ENCODE results near the gene TTC39C.

The TTC39C gene

DNA sequence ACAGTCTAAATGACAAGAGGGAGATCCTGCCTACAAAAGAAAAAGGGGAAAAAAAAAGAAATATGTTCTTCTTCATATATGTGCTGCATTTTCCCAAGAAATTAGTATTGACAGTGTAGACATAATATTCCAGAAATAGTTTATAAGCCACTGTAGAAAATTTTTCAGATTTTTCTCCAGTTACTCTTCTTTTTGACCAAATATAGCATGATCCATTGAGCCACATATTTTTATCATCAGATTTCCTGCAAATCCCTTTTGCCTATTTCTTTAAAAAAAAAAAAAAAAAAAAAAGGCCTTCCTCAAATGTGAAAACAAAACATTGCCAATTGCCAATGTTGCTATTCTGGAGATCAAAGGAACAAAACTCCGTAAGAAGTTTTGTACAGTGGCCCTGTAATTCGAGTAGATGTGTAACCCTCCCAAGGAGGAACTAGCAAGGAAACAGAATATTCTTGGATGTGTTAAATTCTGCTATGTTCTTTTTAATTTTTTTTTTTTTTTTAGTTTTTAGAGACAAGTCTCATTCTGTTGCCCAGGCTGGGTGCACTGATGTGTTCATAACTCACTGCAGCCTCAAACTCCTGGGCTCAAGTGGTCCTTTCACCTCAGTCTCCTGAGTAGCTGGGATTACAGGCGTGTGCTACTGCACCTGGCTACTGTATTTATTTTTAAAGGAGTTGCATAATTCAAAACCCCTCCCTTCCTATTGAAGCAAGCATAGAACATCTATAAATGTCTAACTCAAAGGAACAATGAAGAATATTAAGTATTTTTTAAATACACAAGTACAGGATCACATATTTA, 111.8 kb downstream of the TTC39C start:
- DNase-seq (ENCODE audit: low read depth) = no peak
- H3K4me3 ChIP-seq (ENCODE audit: low read depth, low read length) = no peak overlapping the region
- TF ChIP-seq CTCF (IDR thresholded peaks at IDR 0.05; ENCODE audit: low read depth, low read length) = no peak
- no peak for TF ChIP-seq MYC (IDR thresholded peaks at IDR 0.05; ENCODE audit: low read depth, low read length)
- no peak for TF ChIP-seq POLR2A (IDR thresholded peaks at IDR 0.05; ENCODE audit: extremely low read depth, insufficient read length)
- TF ChIP-seq, protein P1, sequence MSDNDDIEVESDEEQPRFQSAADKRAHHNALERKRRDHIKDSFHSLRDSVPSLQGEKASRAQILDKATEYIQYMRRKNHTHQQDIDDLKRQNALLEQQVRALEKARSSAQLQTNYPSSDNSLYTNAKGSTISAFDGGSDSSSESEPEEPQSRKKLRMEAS (IDR thresholded peaks at IDR 0.05; ENCODE audit: low read depth, low read length) = no peak

- TF ChIP-seq MYC (IDR thresholded peaks at IDR 0.05; ENCODE audit: low read depth, low read length) (no peak), CTCF (IDR thresholded peaks at IDR 0.05; ENCODE audit: low read depth, low read length) (no peak)
- no peak for DNase-seq (ENCODE audit: low read depth)
- no peak overlapping the region for H3K4me3 ChIP-seq (ENCODE audit: low read depth, low read length)
Observed at GRCh38 chr18:24127735-24128134, 113.2 kb downstream of the TTC39C start.

- TF ChIP-seq CTCF (IDR thresholded peaks at IDR 0.05; ENCODE audit: low read depth, low read length) (no peak), MYC (IDR thresholded peaks at IDR 0.05; ENCODE audit: low read depth, low read length) (no peak), POLR2A (IDR thresholded peaks at IDR 0.05; ENCODE audit: extremely low read depth, insufficient read length) (no peak)
- TF ChIP-seq, protein P1 (IDR thresholded peaks at IDR 0.05; ENCODE audit: low read depth, low read length) = no peak
- no peak overlapping the region for H3K4me3 ChIP-seq (ENCODE audit: low read depth, low read length)
- no peak for DNase-seq (ENCODE audit: low read depth)
Observed at GRCh38 chr18:24128700-24129099, 114.1 kb downstream of the TTC39C start.

- no peak overlapping the region for H3K4me3 ChIP-seq (ENCODE audit: low read depth, low read length)
- no peak for DNase-seq (ENCODE audit: low read depth)
- TF ChIP-seq CTCF (IDR thresholded peaks at IDR 0.05; ENCODE audit: low read depth, low read length) = no peak
- TF ChIP-seq, protein P1 (IDR thresholded peaks at IDR 0.05; ENCODE audit: low read depth, low read length) = no peak
- no peak for TF ChIP-seq MYC (IDR thresholded peaks at IDR 0.05; ENCODE audit: low read depth, low read length)
Observed at GRCh38 chr18:24130494-24130893, 115.9 kb downstream of the TTC39C start.

DNA sequence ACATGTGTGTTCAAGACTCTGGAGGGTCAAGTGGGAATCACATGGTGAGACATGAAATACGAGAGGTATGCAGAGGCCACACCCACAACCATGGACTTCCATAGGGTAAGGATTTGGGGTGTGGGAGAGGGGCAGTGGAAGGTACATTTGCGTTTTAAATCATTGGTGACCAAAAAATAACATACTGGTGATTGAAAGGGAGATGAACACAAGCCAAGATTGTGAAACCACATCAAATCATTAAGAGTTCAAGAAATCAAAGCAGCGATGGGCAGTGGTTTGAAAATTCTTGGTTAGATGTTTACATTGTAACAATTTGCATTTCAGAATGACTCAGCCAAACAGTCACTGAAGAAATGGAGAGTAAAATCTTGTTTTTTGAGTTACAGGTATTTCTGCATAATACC, 122.4 kb downstream of the TTC39C start:
- DNase-seq (ENCODE audit: low read depth) = no peak
- H3K4me3 ChIP-seq (ENCODE audit: low read depth, low read length) = no peak overlapping the region
- TF ChIP-seq CTCF (IDR thresholded peaks at IDR 0.05; ENCODE audit: low read depth, low read length) = no peak

DNA sequence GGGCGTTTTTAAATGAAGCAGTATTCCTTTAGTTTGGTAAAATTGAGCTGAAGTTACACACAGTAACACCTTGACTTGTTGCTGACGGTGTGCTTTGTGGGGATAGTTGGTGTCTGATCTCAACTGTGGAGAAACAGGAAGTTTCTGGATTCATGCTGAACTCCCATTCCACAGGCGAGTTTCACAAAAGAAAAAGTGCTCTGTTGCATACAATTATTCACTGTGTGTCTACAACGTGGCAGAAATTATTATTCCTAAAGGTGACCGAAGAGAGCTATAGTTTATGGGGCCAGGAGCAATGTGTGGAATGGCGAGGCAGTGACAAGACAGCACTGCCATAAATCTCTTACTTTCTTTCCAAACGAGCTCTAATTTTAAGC, 123.8 kb downstream of the TTC39C start:
- no peak for DNase-seq (ENCODE audit: low read depth)
- no peak overlapping the region for H3K4me3 ChIP-seq (ENCODE audit: low read depth, low read length)
- TF ChIP-seq POLR2A (IDR thresholded peaks at IDR 0.05; ENCODE audit: extremely low read depth, insufficient read length) (no peak), MYC (IDR thresholded peaks at IDR 0.05; ENCODE audit: low read depth, low read length) (no peak), CTCF (IDR thresholded peaks at IDR 0.05; ENCODE audit: low read depth, low read length) (no peak)
- TF ChIP-seq, protein P1 (IDR thresholded peaks at IDR 0.05; ENCODE audit: low read depth, low read length) = no peak

Data from NB4 (cell line).